Stimulated activated CD4-positive, alpha-beta T cell treated with anti-CD3 and anti-CD28 coated beads, Interleukin-15, amount 100 ng/mL, for 1 hour (primary cell): ENCODE results near the gene ZBTB42.
"Not testable (repeated sequence)": the region's sequence is repeated elsewhere in the genome, so short reads cannot be mapped to it uniquely, and the experiment has no call there.

ENCODE experiments used
- DNase-seq, 2 donors: peaks; one replicate each; pipeline ENCODE4 v3.0.0-alpha.2; 2020; ENCODE audit warnings: low read depth in 1 of 2, low spot score in 1 of 2

ZBTB42 gene

GRCh38 chr14:104806625-104807465 lies 5.9 kb downstream of the ZBTB42 start:
- DNase-seq, result no peak

DNA sequence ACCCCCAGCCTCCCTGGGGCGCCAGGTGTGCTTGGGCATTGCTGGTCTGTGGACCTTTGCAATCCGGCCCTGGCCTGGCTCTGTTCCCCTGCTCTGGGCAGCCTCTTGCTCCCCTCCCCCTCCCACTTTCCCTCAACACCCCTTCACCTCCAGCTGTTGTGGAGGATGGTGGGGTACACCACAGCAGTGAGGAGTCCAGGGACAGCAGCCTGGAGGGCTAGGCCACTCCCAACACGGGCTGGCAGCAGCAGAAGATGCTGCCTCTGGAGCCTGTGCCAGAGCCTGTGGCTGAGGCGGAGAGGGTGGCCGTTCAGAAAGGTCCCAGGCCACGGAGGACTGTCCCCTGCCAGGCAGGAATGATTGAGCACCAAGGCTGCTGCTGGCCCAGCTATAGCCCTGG lies 7.6 kb downstream of the ZBTB42 start:
- no peak for DNase-seq

- DNase-seq, result no peak
Measured at GRCh38 chr14:104810316-104810715, 9.4 kb downstream of the ZBTB42 start.

GRCh38 chr14:104813286-104813685 lies 12.4 kb downstream of the ZBTB42 start:
- no peak for DNase-seq

DNA sequence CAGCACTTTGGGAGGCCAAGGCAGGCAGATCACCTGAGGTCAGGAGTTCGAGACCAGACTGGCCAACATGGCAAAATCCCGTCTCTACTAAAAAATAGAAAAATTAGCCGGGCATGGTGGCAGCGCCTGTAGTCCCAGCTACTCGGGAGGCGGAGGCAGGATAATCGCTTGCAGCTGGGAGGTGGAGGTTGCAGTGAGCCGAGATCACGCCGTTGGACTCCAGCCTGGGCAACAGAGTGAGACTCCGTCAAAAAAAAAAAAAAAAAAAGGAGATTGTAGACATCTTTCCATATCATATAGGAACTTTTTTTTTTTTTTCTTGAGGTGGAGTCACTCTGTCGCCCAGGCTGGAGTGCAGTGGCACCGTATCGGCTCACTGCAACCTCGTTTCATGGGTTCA lies 13.8 kb downstream of the ZBTB42 start:
- not testable (repeated sequence) for DNase-seq

DNA sequence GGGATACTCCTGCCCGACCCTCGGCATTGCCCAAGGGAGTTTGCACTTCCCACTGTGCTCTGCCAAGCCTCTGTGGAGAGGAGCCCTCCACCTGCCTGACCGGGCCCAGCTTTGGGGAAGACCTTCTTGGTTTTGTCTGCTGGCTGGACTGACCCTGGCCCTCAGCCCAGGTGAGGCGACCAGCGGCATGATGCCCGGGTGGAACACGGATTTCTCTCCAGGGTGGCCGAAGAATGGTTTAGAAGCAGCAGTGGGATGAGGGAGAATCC lies 15.6 kb downstream of the ZBTB42 start:
- DNase-seq, result no peak

- DNase-seq, result no peak
Measured at GRCh38 chr14:104817930-104818713, 17.2 kb downstream of the ZBTB42 start.

- DNase-seq, result no peak
Measured at GRCh38 chr14:104818714-104819161, 17.8 kb downstream of the ZBTB42 start.

DNA sequence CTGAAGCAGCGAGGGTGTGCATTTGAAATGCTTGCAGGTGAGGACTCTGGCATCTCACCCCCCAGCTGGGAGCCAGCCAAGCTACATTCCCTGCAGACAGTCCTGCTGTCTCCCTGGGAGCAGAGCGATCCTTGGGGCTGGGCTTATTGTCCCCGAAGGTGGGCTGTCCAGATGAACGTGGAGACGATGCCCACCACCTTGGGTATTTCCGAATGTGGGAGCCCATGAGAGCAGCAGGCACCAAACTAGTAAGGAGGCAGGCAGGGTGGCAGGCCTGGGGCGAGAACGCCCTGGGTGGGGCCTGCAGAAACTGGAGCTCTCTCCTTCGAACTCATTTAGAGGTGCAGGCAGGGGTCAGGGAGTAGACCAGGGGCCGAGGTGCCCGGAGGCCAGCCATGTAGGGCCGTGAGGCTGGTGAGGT lies 18.5 kb downstream of the ZBTB42 start:
- no peak for DNase-seq

DNA sequence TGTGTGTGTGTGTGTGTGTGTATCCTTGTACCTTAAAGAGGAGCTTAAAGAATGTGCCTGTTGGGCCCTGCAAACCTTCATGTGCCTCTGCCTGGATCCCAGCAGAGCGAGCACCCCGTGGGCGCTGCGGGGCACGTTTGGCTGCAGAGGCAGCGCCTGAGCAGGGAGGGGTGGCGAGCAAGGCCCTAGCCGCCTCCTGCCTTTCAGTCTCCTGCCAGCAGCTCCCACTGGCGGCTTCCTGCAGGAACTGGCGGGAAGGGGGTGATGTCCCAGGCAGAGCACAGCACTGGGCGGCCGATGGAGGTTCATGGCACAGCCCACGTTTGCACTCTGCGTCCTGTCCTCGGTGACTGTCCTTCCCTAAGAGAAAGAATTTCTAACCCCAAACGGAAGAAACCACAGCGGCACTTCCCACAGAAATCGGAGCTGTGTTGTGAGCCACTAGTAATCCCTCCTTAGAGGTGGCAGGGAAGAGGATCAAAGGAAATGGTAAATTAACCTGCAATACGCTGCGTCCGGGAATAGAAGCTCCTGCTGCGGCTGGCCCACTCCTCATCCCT lies 19.8 kb downstream of the ZBTB42 start:
- no peak for DNase-seq

DNA sequence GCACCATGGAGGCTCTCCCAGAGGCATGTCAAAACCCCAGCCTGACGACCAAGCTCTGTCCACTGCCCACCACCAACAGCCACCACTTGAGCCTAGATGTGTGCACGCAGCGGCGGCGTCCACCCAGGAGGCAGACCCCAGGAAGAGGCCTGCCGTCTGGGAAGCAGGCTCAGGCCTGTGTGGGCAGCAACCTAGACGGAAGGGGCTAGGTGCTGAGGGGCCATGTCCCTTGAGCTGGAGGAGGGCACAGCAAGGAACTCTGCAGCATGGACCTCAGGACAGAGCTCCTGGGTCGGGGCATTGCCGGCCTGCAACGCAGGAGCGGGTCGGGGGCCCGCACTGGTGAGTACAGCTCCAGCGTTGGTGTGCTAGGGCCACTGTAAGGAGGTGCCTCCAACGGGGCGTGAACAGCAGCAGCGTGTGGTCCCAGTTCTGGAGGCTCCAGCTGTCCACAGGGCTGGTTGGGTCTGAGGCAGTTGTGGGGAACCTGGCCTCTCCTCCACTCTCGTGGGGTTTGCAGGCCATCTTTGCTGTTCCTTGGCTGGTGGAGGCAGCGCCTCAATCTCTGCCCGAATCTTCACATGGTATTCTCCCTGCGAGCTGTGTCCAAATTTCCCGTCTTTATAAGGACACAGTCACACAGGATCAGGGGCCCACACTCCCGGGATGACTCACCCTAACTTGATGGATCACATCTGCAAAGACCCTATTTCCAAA lies 20.5 kb downstream of the ZBTB42 start:
- no peak for DNase-seq

DNA sequence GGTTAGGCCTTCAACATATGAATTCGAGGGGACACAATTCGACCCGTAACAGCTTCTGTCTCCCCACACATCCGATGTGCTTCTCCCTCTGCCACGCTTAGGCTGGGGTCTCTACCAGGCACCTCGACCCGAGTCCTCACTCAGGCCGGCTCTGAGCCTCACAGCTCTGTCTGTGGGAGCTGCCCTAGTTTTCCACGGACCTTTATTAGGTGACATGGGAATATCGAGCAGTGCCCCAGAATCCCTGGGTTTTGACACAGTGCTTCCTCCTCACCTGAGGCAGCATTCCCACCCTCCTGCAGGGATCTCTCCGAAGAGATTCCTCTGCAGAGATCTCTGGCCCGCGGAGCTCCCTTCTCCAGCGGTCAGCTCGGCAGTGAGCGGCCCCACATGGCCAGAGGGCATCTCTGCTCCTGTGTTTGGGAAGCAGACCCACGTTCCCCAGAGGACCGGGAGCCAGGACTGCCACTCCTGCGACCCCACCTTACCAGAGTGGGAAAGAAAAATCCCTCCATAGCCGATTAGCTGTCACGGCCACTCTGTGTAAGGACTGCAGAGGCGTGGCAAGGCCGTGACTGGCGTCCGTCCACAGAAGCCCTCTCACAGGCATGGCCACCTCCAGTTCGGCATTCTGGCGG lies 21.2 kb downstream of the ZBTB42 start:
- no peak for DNase-seq

GRCh38 chr14:104822821-104823615 lies 22.1 kb downstream of the ZBTB42 start:
- DNase-seq, result no peak

GRCh38 chr14:104824353-104824997 lies 23.6 kb downstream of the ZBTB42 start:
- DNase-seq, result no peak

GRCh38 chr14:104826189-104826860 lies 25.4 kb downstream of the ZBTB42 start:
- peak; percentile 91 to 97 for DNase-seq

DNA sequence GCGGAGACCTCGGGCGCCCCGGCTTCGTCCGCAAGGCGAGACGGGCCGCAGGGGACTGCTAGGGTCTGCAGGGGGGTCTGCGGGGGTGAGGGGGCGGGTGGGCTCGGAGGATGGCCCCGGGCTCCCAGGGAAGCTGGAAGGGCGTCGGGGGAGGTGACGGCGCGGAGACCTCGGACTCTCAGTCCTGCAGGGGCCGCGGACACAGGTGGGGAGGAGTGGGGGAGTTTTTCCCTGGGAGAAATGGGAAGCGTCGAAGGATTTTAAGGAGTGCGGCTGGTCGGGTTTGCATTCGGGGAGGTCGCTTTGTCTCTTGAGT lies 25.9 kb downstream of the ZBTB42 start:
- no peak for DNase-seq

GRCh38 chr14:104827177-104828055 lies 26.5 kb downstream of the ZBTB42 start:
- peak in 1 of 2 donors; percentile 16 for DNase-seq

GRCh38 chr14:104830781-104831180 lies 29.9 kb downstream of the ZBTB42 start:
- no peak for DNase-seq
